IMR-90 (cell line): ENCODE results near the gene MYO7B. TPM values are rescaled to one million over a fixed set of nuclear protein-coding genes. Genes with fewer than 3 reads are reported as not detected.

Experiments
- ATAC-seq: fragments of 200-7000 bp; cut with Tn5 transposase; 2 replicates; pipeline ENCODE4 v1.9.1; 2020; ENCODE audit warnings: low read depth, mild to moderate bottlenecking, moderate library complexity
- BruUV-seq: library from RNA; stranded (reverse); fragments of 400-500 nt; replicated peaks from 2 replicates; lab custom pipeline; 2021; lab: Mats Ljungman, UMichigan
- CTCF ChIA-PET: fragments of 300-600 bp; formaldehyde crosslinking; extraction: SDS; loops from one replicate; lab custom pipeline; 2021; ENCODE audit warnings: antibody characterized with exemption; lab: Yijun Ruan, JAX
- POLR2A ChIA-PET: fragments of 300-600 bp; sonication (Branson Sonifier 250); formaldehyde crosslinking; loops from one replicate; lab custom pipeline; 2022; ENCODE audit warnings: antibody characterized with exemption; ENCODE audit not compliant: unreplicated experiment; lab: Charles Lee
- DNase-seq: peaks from one replicate; pipeline ENCODE4 v3.0.0; 2013
- H2AFZ ChIP-seq: replicated peaks from 2 replicates; pipeline ENCODE3; 2013; ENCODE audit warnings: low read length, mild to moderate bottlenecking; ENCODE audit not compliant: poor library complexity
- H2AK5ac ChIP-seq: 2 replicates; pipeline ENCODE4 v1.6.1; 2013; ENCODE audit warnings: low read depth, low read length, inconsistent platforms
- H2AK9ac ChIP-seq: replicated peaks from 2 replicates; pipeline ENCODE3; 2013; ENCODE audit warnings: mild to moderate bottlenecking, low read depth, low read length, moderate library complexity; ENCODE audit not compliant: poor library complexity
- H2BK120ac ChIP-seq: 2 replicates; pipeline ENCODE4 v1.6.1; 2013; ENCODE audit warnings: low read depth, low read length, inconsistent platforms
- H2BK15ac ChIP-seq: 3 replicates; pipeline ENCODE4 v1.6.1; 2013; ENCODE audit warnings: low read depth, low read length, inconsistent platforms
- H2BK20ac ChIP-seq: 2 replicates; pipeline ENCODE4 v1.6.1; 2013; ENCODE audit warnings: low read depth, mild to moderate bottlenecking, inconsistent platforms, low read length, moderate library complexity
- H2BK5ac ChIP-seq: 2 replicates; pipeline ENCODE4 v1.6.1; 2013; ENCODE audit warnings: mild to moderate bottlenecking, low read depth, low read length, inconsistent platforms; ENCODE audit not compliant: poor library complexity, severe bottlenecking
- H3K14ac ChIP-seq: replicated peaks from 2 replicates; pipeline ENCODE4 v1.6.1; 2013; ENCODE audit warnings: low read depth, low read length, inconsistent platforms
- H3K18ac ChIP-seq: 2 replicates; pipeline ENCODE4 v1.6.1; 2013; ENCODE audit warnings: low read depth, low read length, control low read depth
- H3K23ac ChIP-seq: 2 replicates; pipeline ENCODE4 v1.6.1; 2013; ENCODE audit warnings: low read depth, low read length, inconsistent platforms
- H3K27ac ChIP-seq: 2 replicates; pipeline ENCODE4 v1.5.1; 2013; ENCODE audit warnings: mild to moderate bottlenecking, control low read depth, low read length; ENCODE audit not compliant: insufficient read depth
- H3K27me3 ChIP-seq: 2 replicates; pipeline ENCODE4 v1.6.1; 2013; ENCODE audit warnings: low read length; ENCODE audit not compliant: control insufficient read depth, insufficient read depth
- H3K36me3 ChIP-seq: 2 replicates; pipeline ENCODE4 v1.6.1; 2013; ENCODE audit warnings: low read length, mixed read lengths; ENCODE audit not compliant: control insufficient read depth, insufficient read depth
- H3K4ac ChIP-seq: 2 replicates; pipeline ENCODE4 v1.6.1; 2013; ENCODE audit warnings: low read depth, low read length, inconsistent platforms
- H3K4me1 ChIP-seq: 2 replicates; pipeline ENCODE4 v1.6.1; 2013; ENCODE audit warnings: low read length, mixed read lengths; ENCODE audit not compliant: control insufficient read depth, insufficient read depth
- H3K4me2 ChIP-seq: 2 replicates; pipeline ENCODE4 v1.6.1; 2013; ENCODE audit warnings: low read depth, mild to moderate bottlenecking, control low read depth, low read length, moderate library complexity
- H3K4me3 ChIP-seq: 2 replicates; pipeline ENCODE4 v1.5.1; 2013; ENCODE audit warnings: low read depth, mild to moderate bottlenecking, control low read depth, low read length, moderate library complexity; ENCODE audit not compliant: insufficient read depth
- H3K56ac ChIP-seq: 2 replicates; pipeline ENCODE4 v1.6.1; 2013; ENCODE audit warnings: low read length, inconsistent platforms; ENCODE audit not compliant: insufficient read depth; ENCODE audit errors: extremely low read depth
- H3K79me1 ChIP-seq, 2 experiments: 2 replicates each; pipeline ENCODE4 v1.6.1; 2013; ENCODE audit warnings: low read length in 2 of 2, inconsistent platforms in 1 of 2, low read depth in 1 of 2
- H3K9ac ChIP-seq: 2 replicates; pipeline ENCODE4 v1.6.1; 2013; ENCODE audit warnings: low read depth, low read length, control low read depth
- H3K9me1 ChIP-seq: 2 replicates; pipeline ENCODE4 v1.6.1; 2013; ENCODE audit warnings: low read length, inconsistent platforms; ENCODE audit not compliant: insufficient read depth
- H3K9me3 ChIP-seq: 2 replicates; pipeline ENCODE4 v1.6.1; 2013; ENCODE audit warnings: low read length; ENCODE audit not compliant: control insufficient read depth, insufficient read depth
- H4K20me1 ChIP-seq: 2 replicates; pipeline ENCODE4 v1.6.1; 2013; ENCODE audit warnings: low read length, inconsistent platforms; ENCODE audit not compliant: insufficient read depth
- H4K5ac ChIP-seq: 2 replicates; pipeline ENCODE4 v1.6.1; 2013; ENCODE audit warnings: mild to moderate bottlenecking, low read depth, low read length, control low read depth
- H4K8ac ChIP-seq, 2 experiments: 2 replicates each; pipeline ENCODE4 v1.6.1; 2013; ENCODE audit warnings: low read depth in 2 of 2, low read length in 2 of 2, control low read depth in 1 of 2, inconsistent platforms in 1 of 2
- H4K91ac ChIP-seq: 2 replicates; pipeline ENCODE4 v1.6.1; 2013; ENCODE audit warnings: low read depth, low read length, inconsistent platforms; ENCODE audit not compliant: insufficient read depth
- BHLHE40 ChIP-seq: fragments of 150-350 bp; IDR thresholded peaks from 2 replicates; pipeline ENCODE4 v1.6.1; 2016; ENCODE audit warnings: mild to moderate bottlenecking, low read depth, low read length
- CHD1 ChIP-seq: IDR thresholded peaks from 2 replicates; pipeline ENCODE4 v1.6.1; 2012; ENCODE audit warnings: low read depth, low read length, improper control_type of control experiment
- MAZ ChIP-seq: IDR thresholded peaks from 2 replicates; pipeline ENCODE4 v1.6.1; 2012; ENCODE audit warnings: low read depth, mild to moderate bottlenecking, low read length, improper control_type of control experiment, moderate library complexity, borderline replicate concordance
- POLR2A ChIP-seq: IDR thresholded peaks from 2 replicates; pipeline ENCODE4 v1.6.1; 2012; ENCODE audit warnings: mild to moderate bottlenecking, low read depth, low read length
- RCOR1 ChIP-seq: IDR thresholded peaks from 2 replicates; pipeline ENCODE4 v1.6.1; 2012; ENCODE audit warnings: mild to moderate bottlenecking, low read length, improper control_type of control experiment; ENCODE audit not compliant: insufficient replicate concordance
- RFX5 ChIP-seq: IDR thresholded peaks from 2 replicates; pipeline ENCODE4 v1.8.0; 2012; ENCODE audit warnings: low read depth, mild to moderate bottlenecking, low read length, moderate library complexity
- WGBS, 2 experiments: methylation state at CpG; one replicate each; pipeline versions ENCODE4 v1.1.5 to v1.1.7; 2013; ENCODE audit warnings: missing lambda C conversion rate in 2 of 2; ENCODE audit not compliant: insufficient read length in 1 of 2; ENCODE audit errors: extremely low coverage in 2 of 2; 5-methylcytosine and 5-hydroxymethylcytosine counted together
- dilution Hi-C: fragments of 300-500 bp; cut with HindIII; formaldehyde crosslinking; loops from one replicate; pipeline ENCODE4 v1.14.3; 2018; ENCODE audit warnings: low sequenced_read_pairs; ENCODE audit not compliant: unreplicated experiment
- in situ Hi-C: fragments of 300-500 bp; cut with MboI; formaldehyde crosslinking; loops from 3 replicates; pipeline ENCODE4 v1.14.3; 2019; ENCODE audit warnings: low sequenced_read_pairs, inconsistent platforms, mixed read lengths
- intact Hi-C: fragments of 100-400 bp; cut with micrococcal nuclease; formaldehyde crosslinking; loops from 2 replicates; pipeline ENCODE4 v1.10.0; 2022
- polyA plus RNA-seq, 3 experiments: library from polyadenylated mRNA; depleted of rRNA; stranded (reverse); fragments of >200 nt; gene quantifications; 2 replicates each; pipeline ENCODE4 v1.2.3, GENCODE V29; 2012; ENCODE audit warnings: low replicate concordance in 1 of 3
- total RNA-seq: library from RNA; depleted of rRNA; stranded (reverse); fragments of >200 nt; gene quantifications from 2 replicates; pipeline ENCODE4 v1.2.3, GENCODE V29; 2012
- TF ChIP-seq, protein P1 (sequence below): fragments of 150-350 bp; IDR thresholded peaks from 2 replicates; pipeline ENCODE4 v1.6.1; 2017; ENCODE audit warnings: mild to moderate bottlenecking, antibody characterized with exemption, low read length, low read depth
- TF ChIP-seq, protein P2 (sequence below): conservative IDR thresholded peaks from 2 replicates; pipeline ENCODE4 v1.5.1; 2012; ENCODE audit warnings: mild to moderate bottlenecking, low read depth, low read length, improper control_type of control experiment

The MYO7B gene
- total and polyA plus RNA-seq, 2 of the 4 experiments (the other 2 are of a cell fraction): 0.18 to 0.46 TPM

DNA sequence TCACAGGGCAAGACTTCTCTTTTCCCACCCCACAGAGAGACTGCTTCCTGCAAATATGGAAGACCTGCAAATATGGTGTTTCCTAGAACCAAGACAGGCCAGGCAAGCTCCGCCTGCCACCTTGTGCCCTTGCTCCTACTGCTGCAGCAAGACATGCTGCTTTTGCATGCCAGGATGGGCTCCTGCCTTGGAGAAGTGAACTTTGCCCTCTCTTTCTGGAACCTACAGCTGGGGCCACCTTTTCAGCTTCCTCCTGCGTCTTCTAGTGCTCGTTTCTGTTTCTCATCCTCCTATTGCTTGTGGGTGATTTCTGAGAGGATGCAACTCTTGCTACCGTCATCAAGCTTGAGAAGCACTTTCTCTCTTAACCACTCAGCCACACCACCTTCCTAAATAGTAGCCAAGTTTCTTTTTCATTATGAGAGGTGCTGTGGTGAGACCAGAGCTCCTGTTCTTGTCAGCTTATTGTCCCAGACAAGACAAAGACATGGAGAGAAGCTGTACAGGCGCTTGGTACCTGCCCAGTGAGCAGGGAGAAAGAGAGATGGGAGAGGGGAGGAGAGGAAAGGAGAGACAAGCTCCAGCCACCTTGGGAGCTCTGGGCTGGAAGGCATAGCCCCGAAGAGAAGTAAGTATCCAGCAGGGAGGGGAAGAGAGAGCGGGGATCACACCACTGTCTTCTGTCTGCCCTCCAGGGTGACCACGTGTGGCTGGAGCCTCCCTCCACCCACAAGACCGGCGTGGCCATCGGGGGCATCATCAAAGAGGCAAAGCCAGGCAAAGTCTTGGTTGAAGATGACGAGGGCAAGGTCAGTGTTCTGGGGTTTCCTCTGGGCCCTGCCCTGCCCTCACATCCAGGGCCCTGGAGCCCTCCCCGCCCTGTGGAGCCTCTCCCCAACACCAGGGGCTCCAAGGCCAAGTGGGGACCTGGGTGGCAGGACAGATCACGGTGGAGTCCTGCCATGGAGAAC is 28.3 kb downstream of the MYO7B start:
- dilution Hi-C loops: no loop called here
- no peak overlapping the region for H2BK120ac ChIP-seq
- POLR2A ChIA-PET: no interaction called here
- intact Hi-C loops: no loop called here
- H2BK15ac ChIP-seq: no peak overlapping the region
- no peak overlapping the region for H3K4me3 ChIP-seq
- CTCF ChIA-PET: interaction anchor here (0.6 kb wide), 1 partner anchor 366 kb away, joined by 4 read pairs; no protein-coding TSS in a partner anchor
- no peak for ATAC-seq
- H3K9me3 ChIP-seq: peaks cover 6% of the 10 kb centered on the region; the same call in 1 of the 2 replicates
- no peak overlapping the region for H3K4me2 ChIP-seq
- no peak for TF ChIP-seq MAZ
- TF ChIP-seq CHD1: no peak
- no peak for TF ChIP-seq RFX5
- TF ChIP-seq, protein P1, sequence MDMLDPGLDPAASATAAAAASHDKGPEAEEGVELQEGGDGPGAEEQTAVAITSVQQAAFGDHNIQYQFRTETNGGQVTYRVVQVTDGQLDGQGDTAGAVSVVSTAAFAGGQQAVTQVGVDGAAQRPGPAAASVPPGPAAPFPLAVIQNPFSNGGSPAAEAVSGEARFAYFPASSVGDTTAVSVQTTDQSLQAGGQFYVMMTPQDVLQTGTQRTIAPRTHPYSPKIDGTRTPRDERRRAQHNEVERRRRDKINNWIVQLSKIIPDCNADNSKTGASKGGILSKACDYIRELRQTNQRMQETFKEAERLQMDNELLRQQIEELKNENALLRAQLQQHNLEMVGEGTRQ: no peak
- no peak for TF ChIP-seq POLR2A
- TF ChIP-seq, protein P2, sequence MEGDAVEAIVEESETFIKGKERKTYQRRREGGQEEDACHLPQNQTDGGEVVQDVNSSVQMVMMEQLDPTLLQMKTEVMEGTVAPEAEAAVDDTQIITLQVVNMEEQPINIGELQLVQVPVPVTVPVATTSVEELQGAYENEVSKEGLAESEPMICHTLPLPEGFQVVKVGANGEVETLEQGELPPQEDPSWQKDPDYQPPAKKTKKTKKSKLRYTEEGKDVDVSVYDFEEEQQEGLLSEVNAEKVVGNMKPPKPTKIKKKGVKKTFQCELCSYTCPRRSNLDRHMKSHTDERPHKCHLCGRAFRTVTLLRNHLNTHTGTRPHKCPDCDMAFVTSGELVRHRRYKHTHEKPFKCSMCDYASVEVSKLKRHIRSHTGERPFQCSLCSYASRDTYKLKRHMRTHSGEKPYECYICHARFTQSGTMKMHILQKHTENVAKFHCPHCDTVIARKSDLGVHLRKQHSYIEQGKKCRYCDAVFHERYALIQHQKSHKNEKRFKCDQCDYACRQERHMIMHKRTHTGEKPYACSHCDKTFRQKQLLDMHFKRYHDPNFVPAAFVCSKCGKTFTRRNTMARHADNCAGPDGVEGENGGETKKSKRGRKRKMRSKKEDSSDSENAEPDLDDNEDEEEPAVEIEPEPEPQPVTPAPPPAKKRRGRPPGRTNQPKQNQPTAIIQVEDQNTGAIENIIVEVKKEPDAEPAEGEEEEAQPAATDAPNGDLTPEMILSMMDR: no peak
- TF ChIP-seq RCOR1: no peak
- TF ChIP-seq BHLHE40: no peak
- H3K9me1 ChIP-seq: no peaks in the 10 kb centered on the region
- H2AK9ac ChIP-seq: no peak overlapping the region
- no peak overlapping the region for H4K91ac ChIP-seq
- no peak overlapping the region for H3K9ac ChIP-seq
- no peak overlapping the region for H2BK20ac ChIP-seq
- H3K18ac ChIP-seq: no peak overlapping the region
- no peak for DNase-seq
- H4K8ac ChIP-seq: no peak overlapping the region
- H2AFZ ChIP-seq: no peak overlapping the region
- H4K5ac ChIP-seq: no peak overlapping the region
- no peak overlapping the region for H3K27ac ChIP-seq
- no peak overlapping the region for H2BK5ac ChIP-seq
- H4K20me1 ChIP-seq: no peaks in the 10 kb centered on the region
- no peaks in the 10 kb centered on the region for H3K4me1 ChIP-seq
- no peak overlapping the region; the same call in 1 of the 2 replicates for H3K23ac ChIP-seq
- H3K36me3 ChIP-seq: no peaks in the 10 kb centered on the region
- H3K27me3 ChIP-seq: peaks cover 23% of the 10 kb centered on the region
- in situ Hi-C loops: no loop called here
- no peaks in the 10 kb centered on the region for H3K79me1 ChIP-seq
- no peak overlapping the region for H2AK5ac ChIP-seq
- H3K14ac ChIP-seq: no peak overlapping the region; the same call in 1 of the 2 replicates
- H3K56ac ChIP-seq: no peak overlapping the region
- H3K4ac ChIP-seq: no peak overlapping the region
- BruUV-seq: no TSS peak
- 65% methylated on average over 2 of the region's 14 CpGs; no CpG with 5 or more reads in 1 of the 2 experiments for WGBS, 2 experiments
